ENCODE results near the gene SASH1.
"Not testable (repeated sequence)": the region's sequence is repeated elsewhere in the genome, so short reads cannot be mapped to it uniquely, and the experiment has no call there.

The SASH1 gene

DNA sequence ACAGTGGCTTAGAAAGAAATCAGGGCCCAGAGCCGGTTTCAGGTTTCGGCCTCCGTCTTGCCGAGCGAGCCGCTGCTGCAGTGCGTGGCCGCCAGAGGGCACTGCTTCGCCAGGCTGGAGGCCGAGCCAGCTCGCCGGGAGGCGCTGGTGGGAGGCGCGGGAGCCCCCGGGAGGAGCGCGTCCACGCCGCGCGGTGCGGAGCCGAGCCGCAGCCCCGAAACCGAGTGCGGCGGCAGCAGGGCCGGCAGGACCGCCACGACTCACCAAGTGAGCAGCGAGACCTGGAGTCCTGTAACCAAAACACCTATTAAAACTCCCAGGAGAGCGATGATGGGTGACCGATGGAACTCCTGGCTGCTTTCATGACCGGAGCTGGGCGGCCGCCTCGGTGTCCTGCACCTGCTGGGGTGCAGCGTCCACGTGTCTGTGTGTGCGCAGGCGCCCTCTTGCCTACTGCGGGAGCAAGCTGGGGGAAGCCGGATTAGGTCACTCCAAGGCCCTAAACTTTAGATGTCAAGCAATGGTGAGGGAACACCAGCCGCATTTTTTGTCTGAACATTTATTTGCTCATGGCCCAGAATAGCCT lies 217.3 kb downstream of the SASH1 start:
- peak; percentile 76 to 80 for ATAC-seq

DNA sequence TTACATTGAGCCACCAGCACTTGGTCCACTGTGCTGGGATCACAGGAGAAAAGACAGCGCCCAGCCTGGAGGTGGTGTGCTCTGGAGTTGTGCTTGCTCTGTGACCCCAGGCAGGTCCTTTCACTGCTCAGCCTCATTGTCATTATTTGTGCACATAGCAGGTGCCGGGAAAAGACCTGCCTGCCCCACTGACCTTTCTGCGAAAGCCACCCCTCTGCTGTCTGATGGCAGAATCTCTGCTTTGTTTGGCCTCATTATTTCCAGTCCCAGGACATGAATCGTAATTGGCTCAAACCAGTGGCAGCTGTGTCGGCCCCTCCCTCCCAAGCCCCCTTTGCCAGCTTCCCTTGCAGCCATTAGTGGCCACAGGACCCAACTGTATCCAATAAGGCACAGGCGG lies 219.0 kb downstream of the SASH1 start:
- no peak for ATAC-seq

DNA sequence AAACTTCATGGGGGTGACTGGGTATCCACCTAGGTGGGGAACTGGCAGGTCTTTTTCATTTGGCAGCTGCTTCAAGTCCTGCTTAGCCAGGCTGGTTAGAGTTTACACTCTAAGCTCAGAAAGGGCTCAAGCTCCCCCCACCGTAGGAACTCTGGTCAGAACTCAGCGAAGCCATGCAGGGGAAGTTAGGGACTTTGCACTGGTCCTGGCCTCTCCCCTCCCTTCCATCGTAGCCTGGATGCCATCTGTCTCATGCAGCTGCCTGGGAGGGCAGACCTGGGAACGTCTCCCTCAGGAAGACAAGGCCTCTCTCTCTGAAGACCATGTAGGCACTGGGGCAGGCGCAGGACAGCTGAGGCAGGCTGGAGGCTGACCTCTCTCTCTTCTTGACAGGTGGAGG lies 220.4 kb downstream of the SASH1 start:
- no peak for ATAC-seq

DNA sequence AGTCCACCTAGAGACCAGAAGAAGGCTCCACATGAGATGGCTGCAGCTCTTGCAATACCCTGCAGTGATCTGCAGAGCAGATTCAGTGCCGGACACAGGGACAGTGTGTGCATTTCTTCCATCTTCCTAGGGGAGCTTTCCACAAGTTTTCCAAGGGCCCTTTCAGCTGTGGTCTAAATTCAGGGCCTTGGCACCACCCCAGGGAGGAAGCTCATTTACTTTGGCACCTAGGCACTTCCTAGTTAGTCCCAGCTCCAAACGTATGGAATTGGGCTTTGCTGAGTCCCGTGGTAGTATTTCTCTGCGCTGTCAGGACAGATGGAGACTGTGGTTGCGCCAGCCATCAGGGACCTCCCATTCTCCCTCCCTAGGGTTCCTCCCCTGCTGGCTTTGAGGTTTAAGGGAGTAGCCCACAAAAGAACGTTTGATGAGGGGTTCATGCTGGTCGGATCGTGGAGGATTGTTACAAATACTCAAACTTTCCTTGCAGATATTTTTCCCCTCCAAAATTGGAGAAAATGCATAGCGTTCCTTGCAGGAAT lies 221.9 kb downstream of the SASH1 start:
- no peak for ATAC-seq

DNA sequence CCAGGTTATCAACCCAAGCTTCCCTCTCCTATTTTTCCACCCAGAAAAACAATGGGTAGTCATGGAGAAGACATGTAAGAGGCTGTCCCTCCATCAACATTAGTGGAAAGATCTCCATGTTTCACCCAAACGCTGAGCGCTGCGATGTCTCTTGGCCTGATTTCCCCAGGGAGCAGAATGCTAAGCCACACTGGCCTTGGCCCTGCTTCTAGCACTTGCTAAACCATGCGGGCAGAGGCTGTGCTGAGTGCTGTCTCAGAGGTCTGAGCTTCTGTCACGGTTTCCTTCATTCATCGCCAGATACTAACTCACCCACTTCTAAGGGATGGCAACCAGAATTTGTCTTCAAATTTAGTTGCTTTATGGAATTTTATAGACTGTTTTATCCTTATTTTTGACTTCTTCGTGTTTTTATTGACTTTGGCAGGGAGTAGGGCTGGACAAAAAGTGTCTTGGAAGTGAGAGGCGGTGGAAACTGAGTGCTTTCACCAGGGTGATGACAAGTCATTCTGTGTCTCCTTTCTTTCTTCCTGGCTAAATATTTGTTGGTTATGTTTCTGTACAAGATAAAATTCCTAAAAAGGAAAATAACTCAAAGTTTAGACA lies 222.8 kb downstream of the SASH1 start:
- no peak for ATAC-seq

DNA sequence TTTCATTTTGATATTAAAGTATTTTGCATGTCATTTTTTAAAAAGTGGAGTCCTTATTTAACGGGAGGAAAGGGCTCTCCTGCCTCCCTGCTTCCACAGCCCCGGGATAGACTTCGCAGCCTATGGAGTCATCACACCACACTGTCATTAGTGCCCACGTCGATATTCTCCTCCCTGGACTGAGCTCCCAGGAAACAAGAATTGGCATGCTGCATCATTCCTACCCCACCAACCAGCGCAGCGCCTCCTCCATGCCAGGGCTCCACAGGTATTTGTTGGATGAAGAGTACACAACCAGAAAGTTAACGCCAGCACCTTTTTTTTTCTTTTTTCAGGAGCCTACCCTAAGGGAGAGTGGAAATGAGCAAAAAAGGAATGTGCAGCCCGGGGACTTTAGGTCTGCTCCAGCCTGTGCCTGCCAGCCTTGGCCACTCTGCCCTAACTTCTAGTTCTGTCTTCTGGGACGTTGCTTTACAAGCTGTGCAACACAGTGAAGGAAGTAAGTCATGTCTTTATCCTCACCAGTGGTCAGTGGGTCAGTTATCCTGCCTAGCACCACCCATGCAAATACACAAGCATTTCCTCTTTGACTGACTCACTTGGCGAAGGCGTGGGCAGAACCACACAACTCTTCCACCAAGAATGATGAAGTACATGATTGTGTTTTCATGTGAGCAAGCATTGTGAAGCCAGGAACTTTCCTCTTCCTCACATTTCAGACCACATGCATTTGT lies 223.5 kb downstream of the SASH1 start:
- no peak for ATAC-seq

DNA sequence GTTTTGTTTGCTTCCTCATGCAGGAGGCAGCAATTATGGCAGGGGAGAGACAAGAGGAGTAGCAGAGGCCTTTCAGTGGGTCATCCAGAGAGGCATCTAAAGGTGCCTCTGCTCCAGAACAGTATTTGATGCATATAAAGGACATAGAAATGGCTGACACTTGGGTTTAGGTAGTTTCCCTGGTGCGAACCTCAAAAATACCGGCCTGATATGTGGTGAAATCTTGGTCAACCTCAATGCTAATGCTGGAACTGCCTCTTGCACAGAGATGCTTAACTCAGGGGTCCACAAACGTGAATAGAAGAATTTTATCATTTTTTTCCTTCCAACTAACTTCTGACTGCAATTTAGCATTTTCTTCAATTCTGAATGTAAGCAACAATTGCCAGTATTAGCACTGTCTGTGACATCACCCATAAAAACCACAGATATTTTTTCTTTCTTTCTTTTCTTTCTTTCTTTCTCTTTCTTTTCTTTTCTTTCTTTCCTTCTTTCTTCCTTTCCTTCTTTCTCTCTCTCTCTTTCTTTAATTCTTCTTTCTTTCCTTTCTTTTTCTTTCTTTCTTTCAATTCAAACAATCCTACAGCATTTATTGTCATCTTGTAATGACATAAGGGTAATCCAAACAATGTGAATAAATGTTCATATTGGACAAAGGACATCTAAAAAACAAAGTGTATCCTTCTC lies 224.2 kb downstream of the SASH1 start:
- ATAC-seq: peak; percentile 25 to 26

DNA sequence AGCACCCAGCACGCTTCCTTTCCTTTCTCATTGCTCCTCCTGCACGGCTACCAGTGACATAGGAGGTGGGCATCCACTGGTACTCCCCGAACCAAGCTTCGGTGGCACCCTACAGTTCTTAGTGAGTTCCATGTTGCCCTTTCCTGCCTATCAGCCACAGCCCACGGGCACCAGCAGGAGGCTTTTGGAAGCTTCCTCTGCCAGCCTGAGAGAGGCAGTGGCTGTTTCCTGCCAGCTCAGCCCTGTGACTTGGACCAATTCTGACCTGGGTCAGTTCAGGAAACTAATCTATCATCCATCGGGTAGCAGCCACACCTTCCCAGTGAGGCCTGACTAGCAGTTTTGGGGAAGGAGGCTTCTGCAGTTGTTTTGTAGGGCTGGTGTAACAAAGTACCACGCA lies 227.8 kb downstream of the SASH1 start:
- no peak for ATAC-seq

DNA sequence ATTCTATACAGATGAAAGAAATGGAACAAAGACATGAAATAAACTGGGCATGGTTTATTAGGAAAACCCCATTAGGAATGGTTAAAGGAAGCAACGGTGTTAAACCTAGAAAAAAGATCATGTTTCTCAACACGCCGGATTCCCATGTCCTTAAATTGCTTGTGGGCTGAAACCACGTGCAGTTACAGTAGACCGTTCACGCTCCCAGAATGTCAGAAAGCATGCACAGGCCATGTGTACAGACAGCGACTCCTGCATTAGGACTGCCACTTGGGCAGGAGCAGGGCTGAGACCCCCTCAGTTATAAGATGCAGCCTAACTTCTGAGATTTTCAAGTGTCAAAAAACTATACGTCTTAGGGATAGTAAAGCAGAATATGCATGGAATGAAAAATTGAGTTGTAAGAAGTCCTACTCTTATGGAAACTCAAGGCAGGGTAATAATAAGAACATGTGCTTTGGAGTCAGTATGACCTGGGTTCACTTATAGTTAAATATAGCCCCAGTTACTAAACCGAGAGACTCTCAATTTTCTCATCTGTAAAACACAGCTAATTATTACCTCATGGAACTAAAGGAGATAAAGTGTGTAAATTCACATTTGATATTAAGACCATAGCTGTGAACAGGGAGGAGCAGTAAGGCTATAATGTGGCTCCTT lies 230.2 kb downstream of the SASH1 start:
- ATAC-seq: no peak

DNA sequence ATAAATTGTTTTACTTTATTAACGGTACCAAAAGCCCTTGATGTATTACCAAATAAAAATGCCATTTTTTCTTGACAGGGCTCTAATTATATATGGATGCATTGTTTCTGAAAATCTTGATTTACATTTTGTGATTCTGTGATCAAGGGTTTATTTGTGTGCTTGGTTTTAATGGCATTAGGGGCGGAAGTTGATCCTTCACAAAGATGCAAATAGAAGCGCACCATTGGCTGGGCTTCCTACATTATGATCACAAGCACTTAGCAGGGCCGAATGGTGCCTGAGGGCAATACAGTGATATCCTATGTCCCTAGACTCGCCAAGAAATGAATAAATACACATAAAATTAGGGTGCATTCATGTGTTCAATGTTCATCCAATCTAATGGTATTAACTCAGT lies 231.3 kb downstream of the SASH1 start:
- no peak for ATAC-seq

DNA sequence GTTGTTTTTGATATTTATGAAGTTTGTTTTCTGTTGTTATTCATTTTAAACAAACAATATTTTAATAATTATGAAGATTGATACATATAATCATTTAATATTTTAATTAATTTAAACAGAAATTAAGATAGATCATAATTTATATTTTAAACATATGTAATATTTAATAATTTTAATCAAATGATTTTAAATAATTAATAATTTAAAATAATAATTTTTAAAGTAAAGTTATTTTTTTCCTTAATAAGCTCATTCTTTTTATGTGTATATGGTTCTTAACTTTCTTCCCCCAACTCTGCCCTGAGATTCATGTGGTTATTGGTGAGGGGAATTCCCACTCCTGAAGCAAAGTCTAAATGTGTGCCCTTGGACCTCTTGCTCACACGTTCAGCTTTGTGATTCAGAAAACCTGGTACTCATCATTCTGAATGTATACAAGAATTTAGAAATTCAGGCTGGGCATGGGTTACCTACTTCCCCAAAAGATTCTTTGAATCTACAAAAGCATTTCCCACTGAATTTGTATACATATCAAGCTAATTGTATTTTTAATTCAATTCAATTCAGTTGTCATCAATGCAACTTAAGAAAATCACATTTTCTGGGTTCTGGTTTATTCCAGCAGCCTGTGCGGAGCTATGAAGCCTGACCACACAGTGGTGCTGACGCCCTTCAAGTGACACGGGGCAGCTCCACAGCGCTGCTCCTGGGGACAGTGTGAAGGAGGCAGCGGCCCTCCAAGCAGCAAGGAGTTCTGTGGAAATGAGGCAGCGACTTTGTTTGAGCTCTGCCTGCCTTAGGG lies 235.2 kb downstream of the SASH1 start:
- ATAC-seq: peak; percentile 83 to 91

DNA sequence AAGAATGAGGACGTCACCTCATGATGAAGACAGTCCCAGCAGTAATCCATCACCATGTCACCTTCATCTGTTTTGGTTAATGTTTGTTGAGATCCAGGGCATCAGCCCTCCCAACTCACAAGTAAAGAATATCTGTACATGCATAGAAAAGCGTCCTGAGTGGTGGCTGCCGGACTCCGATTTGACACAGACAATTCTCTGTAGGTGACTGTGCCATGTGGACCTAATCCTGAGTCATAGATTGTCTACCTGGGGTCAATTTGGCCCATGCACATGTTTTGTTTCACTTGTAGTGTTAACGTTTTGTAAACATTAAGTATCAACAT lies 235.8 kb downstream of the SASH1 start:
- no peak for ATAC-seq

DNA sequence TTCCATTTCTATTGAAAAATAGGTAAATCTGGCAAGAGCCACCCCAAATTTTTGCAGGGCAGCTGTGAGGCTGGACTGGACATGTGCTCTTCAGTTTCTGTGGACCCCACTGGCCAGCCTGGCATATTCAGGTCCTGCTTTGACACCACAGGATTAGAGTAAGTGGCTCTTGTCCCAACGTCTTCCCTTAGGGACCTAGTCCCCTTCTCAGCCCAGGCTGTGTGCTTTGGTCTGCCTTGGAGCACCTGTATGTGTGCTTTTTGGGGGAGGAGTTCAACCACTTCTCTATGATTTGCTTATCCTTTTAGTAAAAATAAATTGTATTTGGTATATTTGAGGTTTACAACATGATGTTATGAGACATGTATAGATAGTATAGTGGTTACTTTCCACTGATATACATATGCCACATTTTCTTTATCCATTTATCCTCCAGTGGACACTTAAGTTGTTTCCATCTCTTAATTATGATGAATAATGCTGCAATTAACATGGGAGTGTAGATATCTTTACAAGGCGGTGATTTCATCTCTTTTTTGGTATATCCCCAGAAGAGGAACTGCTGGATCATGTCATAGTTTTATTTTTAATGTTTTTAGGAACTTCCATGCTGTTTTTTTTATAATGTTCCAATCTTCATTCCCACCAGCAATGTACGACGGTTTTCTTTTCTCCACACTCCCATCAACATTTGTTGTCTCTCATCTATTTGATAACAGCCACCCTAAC lies 236.4 kb downstream of the SASH1 start:
- ATAC-seq: no peak

DNA sequence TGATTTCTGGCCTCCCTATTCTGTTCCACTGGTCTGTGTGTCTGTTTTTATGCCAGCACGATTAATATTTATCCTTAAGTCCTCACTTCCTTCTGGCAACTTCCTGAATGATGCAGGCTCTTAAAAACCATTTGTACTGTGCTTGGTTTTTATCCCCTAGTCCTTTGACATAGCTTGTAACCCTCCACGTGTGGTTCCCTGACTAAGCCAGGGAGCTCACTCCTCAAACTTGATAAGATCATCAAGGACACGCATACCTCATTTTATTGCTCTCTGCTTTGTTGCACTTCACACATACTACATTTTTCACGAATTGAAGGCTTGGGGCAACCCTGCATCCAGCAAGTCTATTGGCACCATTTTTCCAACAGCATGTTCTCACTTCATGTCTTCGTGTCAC lies 237.8 kb downstream of the SASH1 start:
- no peak for ATAC-seq

DNA sequence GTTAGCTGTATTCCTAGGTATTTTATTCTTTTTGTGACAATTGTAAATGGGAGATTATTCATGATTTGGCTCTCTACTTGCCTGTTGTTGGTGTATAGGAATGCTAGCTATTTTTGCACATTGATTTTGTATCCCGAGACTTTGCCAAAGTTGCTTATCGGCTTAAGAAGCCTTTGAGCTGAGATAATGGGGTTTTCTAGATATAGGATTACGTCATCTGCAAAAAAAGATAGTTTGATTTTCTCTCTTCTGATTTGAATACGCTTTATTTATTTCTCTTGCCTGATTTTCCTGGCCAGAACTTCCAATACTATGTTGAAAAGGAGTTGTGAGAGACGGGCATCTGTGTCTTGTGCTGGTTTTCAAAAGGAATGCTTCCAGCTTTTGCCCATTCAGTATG lies 241.0 kb downstream of the SASH1 start:
- ATAC-seq: no peak

DNA sequence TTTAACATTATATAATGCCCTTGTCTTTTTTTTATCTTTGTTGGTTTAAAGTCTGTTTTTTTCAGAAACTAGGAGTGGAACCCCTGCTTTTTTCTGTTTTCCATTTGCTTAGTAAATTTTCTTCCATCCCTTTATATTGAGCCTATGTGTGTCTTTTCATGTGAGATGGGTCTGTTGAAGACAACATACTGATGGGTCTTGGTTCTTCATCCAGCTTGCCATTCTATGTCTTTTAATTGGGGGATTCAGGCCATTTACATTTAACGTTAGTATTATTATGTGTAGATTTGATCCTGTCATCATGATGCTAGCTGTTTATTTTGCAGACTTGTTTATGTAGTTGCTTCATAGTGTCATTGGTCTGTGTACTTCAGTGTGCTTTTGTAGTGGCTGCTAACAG lies 243.0 kb downstream of the SASH1 start:
- ATAC-seq: not testable (repeated sequence)

DNA sequence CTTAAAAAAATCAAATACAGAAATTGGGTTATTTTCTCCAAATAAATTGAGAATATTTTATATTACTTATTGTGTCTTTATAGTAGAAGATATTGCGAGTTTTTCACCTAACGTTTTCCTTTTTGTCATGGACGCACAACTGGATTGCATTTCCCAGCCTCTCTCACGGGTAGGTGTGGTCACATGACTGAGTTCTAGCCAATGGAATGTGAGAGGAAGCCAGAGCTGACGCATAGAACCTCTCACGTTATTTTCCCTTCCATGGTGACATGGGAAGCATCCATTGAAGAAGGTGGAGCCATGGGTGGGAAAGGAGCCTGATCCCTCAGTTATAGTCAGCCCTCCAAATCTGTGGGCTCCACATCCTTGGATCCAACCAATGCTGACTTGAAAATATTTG lies 248.2 kb downstream of the SASH1 start:
- ATAC-seq: no peak

DNA sequence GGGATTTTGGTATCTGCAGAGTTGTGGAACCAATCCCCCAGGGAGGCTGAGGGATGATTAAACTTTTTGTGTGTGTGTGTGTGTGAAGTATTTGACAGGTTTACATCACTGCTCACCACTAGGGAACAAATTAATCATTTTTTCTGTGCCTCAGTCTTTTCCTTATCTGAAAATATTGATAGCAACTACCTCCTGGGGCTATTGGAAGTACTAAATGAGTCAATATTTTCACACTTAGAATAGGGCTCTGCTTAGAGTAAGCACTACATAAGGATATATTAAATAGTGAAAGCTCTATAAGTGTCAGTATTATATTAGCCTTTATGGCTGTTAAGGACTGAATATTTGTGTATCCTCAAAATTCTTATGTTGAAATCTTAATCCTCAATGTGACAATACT lies 249.0 kb downstream of the SASH1 start:
- peak in 1 of 2 donors; percentile 25 for ATAC-seq

DNA sequence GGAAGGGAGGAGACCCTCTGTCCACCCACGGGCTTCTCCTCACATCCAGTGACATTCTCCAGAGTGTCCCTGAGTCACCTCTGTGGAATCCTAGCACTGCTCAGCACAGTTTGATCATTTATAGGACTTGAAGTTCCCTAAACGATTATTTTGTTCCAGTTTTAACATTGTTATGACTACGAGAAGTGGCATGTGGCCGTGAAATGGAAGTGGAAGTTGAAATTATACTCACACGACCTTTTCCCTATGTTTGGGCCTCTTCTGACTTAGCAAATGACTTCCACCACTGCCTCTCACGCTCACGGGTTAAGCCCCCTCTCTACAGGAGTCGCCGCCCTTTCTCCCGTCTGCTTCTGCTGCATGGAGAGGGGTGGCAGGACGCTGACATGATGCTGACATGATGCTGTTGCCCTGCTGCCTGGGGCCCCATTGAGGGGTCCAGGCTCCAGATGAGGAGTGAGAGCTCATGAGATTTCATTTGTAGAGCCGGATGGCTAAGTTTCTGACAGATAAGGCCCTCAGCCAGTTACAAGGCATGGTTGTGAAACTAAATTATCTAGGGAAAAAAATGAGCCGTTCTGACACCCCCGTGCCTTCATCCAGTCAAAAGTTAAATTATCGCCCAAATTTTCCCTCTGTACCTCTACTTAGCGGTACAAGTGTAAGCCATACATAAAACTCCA lies 250.6 kb downstream of the SASH1 start:
- ATAC-seq: no peak

DNA sequence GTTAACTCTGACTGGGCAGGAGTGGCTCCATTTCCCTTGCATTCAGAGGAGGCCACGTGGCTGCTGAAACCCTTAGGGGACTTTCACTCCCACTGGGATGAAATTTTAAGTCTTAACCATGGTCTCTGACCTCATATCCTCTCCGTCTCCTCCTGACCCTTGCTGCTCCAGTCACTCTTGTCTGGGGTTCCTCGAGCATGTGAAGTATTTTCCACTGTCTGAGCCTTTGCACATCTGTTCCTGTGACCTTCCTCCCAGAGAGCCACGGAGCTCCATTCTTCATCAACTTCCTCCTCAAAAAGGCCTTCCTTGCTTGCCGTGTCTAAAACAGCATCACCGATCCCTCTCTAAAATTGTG lies 251.2 kb downstream of the SASH1 start:
- ATAC-seq: no peak

DNA sequence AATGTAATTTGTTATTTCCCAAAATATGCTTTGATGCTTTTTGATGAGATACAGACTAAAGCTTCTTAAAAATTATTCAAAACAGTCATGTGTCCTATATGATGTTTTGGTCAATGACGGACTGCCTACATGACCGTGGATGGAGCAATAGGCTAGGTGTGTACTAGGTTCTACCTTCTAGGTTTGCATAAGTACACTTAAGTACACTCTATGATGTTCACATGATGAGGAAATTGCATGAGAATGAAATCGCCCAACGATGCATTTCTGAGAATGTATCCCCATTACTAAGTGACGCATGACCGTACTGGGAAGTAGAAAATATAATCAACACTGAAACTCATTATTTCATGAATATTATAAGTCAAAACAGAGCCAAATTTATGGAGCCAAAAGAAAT lies 252.9 kb downstream of the SASH1 start:
- ATAC-seq: no peak
